SH-SY5Y (cell line): ENCODE results near the gene ANKRD29.

Source experiments
- GATA2 ChIP-seq: IDR thresholded peaks from 2 replicates; pipeline ENCODE4 v1.6.1; 2011; ENCODE audit warnings: mild to moderate bottlenecking, low read depth, low read length
- GATA3 ChIP-seq: IDR thresholded peaks from 2 replicates; pipeline ENCODE4 v1.6.1; 2011; ENCODE audit warnings: low read depth, mild to moderate bottlenecking, low read length, moderate library complexity

DNA sequence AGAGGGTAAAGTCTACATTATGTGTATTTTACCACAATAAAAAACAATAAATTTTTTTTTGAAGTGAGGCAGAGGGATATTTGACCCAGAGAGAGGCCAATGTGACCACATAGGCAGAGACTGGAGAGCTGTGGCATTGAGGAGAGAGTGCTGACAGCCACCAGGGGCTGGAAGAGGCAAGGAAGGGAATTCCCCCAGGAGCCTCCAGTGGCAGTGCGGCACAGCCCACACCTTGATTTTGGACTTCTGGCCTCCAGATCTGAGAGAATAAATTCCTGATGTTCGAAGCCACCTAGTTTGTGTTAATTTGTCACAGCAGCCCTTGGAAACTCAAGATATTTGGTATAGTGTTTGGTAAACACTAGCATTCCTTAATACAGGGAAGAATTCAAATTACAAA, 22.7 kb downstream of the ANKRD29 start:
- TF ChIP-seq GATA2 (no peak), GATA3 (no peak)
